Superior temporal gyrus (tissue), 1 donor: ENCODE measurements around the gene SPECC1.
"Not testable (repeated sequence)": the region's sequence is repeated elsewhere in the genome, so short reads cannot be mapped to it uniquely, and the experiment has no call there.

ENCODE experiments used
- DNase-seq: peaks from one replicate; pipeline ENCODE4 v3.0.0-alpha.2; 2016; ENCODE audit errors: extremely low spot score

SPECC1 gene

DNA sequence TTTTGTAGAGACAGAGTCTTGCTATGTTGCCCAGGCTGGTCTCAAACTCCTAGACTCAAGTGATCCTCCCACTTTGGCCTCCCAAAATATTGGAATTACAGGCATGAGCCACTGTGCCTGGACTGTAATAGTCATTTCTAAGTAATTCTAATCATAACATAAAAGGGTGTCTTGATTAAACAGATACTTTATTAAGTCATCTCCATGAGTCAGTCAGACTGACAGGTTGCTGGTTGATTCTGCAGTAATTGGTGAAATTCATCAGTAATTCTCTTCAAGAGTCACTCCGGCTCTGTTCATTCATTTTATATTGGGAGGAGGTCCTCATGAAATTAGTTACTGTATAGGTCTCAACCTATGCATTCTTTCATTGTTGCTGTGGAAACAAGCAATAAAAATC is 85.6 kb downstream of the SPECC1 start:
- peak; percentile 43 for DNase-seq

DNA sequence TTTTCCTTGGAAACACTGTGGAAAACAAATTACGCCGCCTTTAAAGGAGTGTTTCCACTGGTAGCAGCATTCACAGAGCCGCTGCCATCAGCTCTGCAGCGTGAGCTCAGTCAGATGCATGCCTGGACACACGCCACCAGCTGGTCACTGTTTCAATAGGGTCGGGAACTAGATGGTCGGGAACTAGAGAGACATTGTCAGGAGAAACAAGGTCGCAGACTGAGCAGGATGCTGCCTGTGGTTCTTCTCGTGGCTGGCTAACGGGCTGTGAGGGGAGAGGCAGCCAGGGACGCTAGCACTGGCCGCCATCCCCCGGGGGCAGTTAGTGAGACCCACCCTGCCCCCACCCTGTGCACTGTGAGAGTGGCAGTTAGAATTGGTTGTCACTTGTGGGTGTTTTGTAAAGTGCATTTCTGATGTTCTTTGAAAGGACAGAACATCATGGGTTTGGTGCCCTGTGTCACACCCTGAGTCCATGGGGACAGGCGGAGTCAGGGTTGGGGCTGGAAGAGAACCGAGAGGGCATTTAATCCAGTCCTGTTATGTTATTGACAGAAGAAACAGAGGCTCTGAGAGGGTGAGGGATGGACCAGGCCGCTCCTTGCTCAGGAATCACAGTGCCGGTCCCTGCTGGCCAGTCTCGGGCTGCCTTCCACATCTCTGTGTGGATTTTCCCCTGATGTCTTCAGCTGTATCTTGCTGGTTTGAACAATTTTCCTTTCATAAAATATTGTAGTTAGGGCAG is 86.3 kb downstream of the SPECC1 start:
- peak; percentile 93 for DNase-seq

DNA sequence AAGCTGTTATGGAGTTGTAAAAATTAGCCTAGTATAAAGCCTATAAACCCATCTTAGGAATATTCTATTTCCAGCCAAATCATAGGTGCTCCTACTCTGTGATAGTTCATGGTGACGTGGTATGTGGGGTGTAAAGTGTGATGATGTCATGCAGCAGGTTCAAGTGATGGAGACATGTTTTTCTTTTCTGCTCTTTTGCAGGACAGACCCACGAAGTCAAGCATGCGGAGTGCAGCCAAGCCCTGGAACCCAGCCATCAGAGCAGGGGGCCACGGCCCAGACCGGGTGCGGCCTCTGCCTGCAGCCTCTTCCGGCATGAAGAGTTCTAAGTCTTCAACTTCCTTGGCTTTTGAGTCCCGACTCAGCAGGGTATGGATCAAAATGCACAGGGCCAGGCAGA is 87.3 kb downstream of the SPECC1 start:
- no peak for DNase-seq

DNA sequence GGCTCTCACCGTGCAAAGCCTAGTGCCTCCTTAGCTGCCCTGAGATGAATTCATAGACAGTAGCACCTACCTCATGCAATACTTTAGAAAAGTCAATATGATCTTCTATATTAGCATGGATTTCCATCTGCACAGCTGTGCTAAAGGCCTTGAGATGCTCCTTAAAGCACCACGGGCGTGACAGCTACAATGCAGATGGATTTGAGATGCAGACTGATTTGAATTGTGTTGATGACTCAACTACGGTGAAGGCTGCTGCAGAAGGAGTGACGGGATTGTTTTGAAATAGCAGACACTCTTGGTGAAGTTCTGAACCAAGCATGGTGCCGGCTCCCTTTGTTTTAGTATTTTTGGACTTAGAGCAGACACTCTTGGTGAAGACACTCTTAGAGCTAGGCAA is 88.2 kb downstream of the SPECC1 start:
- DNase-seq = no peak

DNA sequence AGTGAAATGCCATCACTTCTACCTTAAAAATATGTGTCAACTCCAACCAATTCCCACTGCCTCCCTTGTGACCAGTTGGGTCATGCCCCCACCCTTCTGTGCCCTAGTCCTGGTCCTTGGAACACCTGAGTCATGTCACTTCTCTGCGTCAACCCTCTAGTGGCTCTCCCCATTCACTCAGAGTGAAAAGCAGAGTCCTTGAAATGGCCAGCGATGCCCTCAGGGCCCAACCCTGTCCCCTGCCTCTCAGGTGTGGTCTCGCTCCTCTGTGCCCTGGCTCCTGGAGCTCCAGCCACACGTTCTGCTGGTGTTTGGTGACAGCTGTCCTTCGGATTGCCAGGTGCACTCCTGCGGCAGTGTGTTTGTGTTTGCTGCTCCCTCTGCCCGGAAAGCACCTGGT is 89.2 kb downstream of the SPECC1 start:
- DNase-seq = no peak

DNA sequence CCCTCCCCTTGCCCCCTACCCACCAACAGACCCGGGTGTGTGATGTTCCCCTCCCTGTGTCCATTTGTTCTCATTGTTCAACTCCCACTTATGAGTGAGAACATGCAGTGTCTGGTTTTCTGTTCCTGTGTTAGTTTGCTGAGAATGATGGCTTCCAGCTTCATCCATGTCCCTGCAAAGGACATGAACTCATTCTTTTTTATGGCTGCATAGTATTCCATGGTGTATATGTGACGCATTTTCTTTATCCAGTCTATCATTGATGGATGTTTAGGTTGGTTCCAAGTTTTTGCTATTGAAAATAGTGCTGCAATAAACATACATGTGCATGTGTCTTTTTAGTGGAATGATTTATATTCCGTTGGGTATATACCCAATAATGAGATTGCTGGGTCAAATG is 91.6 kb downstream of the SPECC1 start:
- not testable (repeated sequence) for DNase-seq

DNA sequence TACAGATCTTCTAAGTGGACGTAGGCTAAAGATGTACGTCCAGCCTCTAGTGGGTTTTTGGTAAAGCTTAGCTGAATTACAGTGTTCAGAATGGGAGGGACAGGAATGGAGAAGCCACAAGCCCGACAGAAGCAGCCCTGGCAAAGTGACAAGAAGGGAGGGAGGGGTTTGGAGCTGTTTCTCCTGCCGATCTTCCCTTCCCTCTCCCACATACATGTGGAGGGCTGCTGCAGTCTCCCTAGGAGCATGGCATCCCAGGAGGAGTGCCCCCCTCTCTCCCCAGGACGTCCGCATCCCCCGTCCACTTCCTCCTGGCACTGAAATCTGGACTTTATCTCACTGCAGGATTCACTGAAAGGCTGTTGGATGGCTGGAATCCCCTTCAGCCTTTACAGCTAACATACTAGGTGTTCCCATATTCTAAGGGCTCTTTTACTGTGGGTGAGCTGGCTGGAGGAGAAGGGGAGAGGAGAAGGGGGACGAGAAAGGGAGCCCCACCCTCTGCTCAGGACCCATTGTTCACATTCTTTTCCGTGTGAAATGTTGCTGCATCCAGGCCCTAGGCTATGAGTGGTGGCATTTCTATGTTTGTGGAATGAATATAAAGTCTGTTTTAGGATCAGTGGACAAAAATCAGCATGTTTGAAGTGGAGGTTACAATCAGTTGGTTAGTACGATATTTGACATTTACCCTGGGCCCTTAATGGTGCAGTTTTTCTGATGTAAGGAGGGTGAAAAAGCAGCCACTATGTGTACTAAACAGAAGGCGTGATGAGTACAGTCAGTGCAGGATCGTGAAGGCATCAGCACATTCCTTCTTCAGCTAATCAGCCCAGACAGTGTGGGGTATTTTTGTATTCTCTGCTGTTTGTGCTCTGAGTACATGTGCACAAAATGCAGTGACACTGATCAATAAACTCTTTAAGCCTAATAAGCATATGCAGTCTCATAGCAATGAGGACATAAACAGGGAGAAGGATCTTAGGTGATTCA is 94.6 kb downstream of the SPECC1 start:
- DNase-seq = peak; percentile 59

DNA sequence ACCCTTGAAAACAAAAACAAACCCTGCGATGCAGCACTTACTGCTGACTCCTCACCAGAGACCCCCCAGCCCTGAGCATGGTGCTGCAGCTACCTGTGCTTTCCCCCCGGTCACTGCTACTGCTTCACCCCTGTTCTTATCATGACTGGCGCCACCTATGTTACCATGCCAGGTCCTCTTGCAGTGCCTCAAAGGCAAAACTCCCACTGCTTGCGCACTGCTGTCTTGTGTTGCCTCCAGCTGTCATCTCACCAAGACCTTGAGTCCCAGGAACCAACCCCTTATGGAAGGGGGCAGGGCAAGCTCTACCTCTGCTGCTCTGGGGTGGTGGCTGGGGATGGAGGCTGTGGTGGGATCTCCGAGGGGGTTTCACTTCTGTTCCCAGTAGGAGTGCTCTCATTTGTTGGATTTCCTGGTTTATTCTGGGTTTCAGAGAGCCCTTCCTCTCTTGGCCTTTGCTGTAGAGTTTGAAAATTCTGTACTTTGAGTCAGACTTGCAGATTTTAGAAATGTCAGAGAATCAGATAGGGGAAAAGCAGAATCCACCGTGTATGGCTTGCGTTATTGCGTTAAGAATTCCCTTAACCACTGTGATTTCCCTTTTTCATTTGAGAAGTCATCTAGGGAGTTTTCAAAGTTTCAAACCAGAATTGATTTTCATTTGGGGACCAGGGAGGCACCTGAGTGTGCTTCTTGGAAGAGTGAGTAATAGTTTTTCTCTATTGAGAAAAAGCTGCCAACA is 96.6 kb downstream of the SPECC1 start:
- no peak for DNase-seq

DNA sequence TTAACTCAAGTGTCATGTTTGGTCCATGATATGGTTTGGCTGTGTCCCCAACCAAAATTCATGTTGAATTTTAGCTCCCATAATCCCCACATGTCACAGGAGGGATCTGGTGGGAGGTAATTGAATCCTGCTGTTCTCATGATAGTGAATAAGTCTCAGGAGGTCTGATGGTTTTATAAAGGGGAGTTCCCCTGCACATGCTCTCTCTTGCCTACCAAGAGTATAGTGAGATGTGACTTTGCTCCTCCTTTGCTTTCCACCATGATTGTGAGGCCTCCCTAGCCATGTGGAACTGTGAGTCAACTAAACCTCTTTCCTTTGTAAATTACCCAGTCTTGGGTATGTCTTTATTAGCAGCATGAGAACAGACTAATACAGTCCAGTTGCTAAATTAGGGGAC is 97.3 kb downstream of the SPECC1 start:
- not testable (repeated sequence) for DNase-seq

DNA sequence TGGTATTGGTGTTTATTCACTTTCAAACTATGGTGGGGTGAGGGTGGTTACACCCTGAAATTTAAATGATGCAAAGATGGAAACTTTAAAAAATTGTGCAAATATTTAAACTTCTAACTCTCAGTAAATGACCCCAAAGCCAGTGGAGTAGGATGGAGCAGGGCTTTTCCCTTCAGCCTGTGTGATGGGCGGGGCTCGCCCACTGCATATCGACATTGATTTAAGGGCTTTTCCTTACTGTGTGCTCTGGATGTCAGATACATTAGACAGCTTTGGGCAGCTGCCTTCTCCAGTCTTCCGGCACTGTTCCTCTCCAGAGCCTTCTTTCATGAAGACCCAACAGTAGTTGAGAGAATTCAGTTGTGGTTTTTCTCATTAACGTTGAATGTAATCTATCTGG is 99.9 kb downstream of the SPECC1 start:
- no peak for DNase-seq

DNA sequence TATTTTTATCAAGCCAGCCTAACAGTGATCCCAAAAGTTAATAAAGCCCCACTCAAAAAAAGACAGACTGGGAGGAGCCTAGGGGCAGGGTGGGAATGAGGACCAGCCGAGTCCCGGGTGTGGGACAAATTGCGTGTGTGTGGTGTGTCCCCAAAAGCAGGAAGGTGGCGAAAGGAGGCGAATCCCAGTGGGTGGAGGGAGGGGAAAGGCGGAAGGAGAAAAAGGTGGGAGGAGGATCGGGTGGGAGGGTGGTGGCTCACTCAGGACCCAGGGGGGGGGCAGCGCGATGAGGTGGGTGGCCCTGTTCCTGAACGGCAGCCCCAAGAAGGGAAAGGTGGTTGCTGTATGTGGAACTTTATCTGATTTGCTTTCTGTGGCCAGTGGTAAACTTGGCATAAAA is 102.4 kb downstream of the SPECC1 start:
- no peak for DNase-seq

DNA sequence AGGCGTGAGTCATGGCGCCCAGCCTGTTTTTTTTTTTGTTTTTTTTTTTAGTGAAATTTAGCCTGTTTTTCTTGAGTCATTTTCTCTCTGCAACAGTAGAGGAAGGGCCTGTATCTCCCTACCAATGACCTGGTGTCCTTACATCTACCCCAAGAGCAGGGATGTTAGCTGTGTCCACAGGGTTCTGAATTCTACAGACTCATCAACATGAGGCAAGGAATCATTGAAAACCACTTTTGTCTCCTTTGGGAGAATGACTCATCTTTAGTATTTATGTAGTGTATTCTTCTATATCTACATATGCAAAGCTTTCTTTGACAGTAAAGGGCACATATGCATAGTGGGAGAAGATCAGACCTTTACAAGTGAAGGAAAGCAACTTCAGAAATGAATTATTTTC is 105.3 kb downstream of the SPECC1 start:
- DNase-seq = no peak

DNA sequence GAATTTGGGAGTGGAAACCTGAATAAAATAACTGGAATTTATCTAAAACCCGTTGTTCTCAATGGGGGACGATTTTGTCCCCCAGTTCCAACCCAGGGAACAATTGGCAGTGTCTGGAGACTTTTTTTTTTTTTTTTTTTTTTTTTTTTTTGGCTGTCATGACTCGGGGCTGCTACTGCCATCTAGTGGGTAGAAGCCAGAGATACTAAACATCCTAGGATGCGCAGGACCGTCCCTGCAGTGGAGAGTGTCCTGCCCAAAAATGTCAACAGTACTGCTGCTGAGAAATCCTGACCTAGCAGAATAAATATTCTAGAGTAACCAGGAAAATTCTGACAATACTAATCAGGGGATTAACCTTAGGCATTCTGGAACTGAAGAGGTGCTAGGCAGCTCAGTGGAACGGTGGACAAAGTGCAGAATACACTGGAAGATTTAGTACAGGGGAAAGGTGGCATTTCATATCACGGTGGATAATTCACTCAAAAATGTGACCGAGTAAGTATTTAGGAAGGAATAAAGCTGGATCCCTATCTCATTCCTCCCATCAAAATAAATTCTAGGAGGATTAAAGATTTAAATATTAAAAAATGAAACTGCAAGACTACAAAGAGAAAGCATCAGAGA is 107.6 kb downstream of the SPECC1 start:
- peak; percentile 91 for DNase-seq

DNA sequence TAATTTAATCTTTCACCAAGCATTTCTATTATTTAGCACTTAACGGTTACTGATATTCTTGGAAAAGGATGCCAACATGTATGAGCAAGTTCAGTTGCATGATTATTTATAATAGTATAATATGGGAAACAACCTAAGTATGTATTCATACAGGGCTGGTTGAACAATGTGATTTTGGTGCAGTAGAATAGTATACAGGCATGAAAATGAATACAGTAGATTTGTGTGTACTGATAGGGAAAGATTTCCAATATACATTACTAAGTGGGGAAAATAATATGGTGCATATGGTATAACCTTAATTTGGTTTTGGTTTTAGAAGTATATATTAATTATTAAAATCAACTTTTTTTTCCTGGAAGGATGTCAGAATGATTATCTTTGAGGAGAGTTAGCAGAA is 109.1 kb downstream of the SPECC1 start:
- DNase-seq = no peak

DNA sequence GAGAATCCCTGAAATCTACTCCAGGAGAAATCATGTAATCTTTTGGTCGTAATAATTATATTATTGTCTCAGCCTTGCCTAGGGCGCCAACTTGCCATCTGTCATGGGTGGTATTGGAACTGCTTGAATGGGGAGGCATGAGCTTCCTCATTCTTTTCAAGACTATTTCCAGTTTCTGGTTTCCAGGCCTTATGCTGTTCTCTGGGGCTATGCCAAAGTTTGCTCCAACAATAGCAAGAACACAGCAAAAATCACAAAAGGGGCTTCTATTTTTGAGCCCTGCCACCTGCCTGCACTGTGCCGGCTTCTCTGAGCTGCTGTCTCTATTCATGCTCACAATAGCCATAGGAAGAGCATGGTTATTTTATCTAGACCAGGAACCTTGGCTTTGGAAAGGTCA is 111.7 kb downstream of the SPECC1 start:
- peak; percentile 83 for DNase-seq

DNA sequence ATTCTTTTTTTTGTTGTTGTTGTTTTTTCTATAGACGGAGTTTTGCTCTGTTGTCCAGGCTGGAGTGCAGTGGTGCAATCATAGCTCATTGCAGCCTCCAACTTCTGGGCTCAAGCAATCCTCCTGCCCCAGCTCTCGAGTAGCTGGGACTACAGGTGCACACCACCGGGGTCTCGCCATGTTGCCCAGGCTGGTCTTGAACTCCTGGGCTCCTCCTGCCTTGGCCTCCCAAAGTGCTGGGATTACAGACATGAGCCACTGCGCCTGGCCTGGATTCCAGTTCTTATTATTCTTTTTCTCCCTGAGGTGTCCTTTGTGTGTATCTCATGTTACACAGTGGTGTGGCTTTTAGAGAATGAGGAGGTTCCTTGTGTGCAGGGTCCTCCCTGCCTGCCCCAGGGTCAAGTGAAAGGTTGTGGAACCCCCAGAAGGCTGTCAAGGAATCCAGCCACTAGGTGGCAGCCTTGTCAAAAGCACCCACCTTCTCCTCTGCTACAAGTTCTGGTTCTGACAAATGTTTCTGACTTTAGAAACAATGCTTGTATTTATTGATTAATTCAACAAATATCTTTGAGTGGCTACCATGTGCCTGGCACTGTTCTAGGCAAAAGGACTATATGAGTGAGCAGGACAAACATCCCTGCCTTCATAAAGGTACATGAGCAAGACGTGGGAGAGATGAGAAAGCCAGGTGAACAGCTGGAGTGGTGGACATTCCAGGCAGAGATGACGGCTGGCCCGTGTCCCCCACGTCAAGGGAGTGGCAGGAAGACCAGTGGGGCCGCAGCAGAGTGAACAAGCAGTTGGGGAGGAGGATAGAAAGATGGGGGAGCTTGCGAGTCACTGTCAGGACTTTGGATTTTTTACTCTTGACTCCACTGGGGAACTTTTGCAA is 112.4 kb downstream of the SPECC1 start:
- peak; percentile 97 for DNase-seq

DNA sequence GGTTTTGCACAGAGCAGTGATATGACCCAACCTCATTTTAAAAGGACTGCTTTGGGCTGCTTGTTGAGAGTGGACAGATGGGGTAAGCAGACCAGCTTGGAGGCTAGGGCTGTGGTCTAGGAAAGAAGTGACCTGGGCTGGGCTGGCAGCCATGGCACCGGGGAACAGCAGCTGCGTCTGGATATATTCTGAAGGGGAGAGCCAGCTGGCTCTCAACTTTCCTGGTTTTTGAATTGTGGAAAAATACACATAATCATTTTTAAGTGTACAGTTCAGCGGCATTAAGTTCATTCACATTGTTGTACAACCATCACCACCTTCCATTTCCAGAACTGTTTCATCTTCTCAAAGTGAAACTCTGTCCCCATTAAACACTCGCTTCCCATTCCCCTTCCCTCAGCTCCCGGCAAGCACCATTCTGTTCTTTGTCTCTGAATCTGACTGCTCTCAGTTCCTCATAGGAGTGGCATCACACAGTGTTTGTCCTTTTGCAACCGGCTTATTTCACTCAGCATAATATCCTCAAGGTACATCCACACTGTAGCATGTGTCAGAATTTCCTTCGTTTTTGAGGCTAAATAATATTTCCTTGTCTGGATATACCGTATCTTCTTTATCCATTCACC is 113.2 kb downstream of the SPECC1 start:
- DNase-seq = peak; percentile 79

DNA sequence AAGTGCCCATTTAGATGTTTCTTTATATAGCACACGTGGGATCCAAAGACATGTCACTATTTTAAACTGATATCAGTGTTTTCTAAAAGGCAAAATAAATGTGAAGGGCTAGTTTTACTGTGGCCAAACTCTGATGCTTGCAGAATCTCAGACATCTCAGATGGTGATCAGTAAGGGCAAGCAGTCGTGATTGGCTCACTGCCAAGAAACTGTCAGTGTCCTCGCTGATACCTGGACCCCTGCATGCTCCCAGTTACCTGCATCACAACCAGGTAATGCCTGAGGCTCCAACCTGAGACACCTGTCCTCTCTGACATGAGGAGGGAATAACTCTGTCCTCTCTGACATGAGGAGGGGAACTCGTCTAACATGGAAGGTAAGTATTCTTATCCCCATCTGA is 114.0 kb downstream of the SPECC1 start:
- DNase-seq = no peak

DNA sequence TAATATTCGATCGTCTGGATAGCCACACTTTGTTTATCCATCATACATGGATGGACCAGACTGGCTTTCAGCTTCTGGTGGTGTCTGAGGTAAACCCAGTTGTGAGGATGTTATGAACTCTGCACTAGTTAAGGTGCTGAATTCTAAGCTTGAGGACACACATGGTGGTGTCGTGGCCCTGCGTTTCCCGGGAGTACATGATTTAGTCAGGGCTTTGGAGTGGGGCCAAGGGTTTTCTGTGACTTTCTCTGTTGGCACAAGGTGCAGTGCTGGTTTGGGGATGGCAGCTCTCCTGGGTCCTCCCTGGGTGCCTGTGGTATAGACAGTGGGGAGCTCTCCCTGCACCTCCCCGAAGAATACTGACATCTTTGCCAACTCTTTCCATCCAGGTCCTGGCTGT is 116.6 kb downstream of the SPECC1 start:
- no peak for DNase-seq

DNA sequence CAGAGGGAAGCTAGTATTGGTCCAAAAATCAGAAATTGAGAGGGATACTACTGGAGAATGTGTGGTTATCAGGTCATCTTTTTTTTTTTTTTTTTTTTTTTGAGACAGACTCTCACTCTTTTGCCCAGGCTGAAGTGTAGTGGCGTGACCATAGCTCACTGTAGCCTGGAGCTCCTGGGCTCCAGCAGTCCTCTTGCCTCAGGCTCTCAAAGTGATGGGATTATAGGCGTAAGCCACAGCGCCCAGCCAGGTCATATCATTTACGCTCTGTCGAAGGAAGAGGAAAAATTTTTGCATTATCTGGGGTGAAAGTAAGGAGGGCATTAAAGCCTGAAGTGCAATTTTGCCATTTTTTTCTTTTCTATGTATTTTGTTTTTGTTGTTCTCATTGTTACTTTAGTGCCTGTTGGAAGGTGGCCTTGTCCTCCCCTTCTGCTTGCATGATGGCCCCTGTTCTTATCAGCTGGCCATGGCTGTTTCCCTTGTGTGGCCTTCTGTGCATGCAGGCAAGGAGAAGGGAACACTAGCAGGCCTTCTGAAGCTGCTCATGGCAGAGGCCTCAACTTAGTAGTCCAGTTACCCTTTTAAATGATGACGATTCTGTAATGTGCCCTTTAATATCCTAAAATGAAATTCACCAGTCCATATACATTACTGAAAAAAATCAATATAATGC is 118.3 kb downstream of the SPECC1 start:
- no peak for DNase-seq
